Measurements from ENCODE around the gene EDAR.

Gene EDAR

DNA sequence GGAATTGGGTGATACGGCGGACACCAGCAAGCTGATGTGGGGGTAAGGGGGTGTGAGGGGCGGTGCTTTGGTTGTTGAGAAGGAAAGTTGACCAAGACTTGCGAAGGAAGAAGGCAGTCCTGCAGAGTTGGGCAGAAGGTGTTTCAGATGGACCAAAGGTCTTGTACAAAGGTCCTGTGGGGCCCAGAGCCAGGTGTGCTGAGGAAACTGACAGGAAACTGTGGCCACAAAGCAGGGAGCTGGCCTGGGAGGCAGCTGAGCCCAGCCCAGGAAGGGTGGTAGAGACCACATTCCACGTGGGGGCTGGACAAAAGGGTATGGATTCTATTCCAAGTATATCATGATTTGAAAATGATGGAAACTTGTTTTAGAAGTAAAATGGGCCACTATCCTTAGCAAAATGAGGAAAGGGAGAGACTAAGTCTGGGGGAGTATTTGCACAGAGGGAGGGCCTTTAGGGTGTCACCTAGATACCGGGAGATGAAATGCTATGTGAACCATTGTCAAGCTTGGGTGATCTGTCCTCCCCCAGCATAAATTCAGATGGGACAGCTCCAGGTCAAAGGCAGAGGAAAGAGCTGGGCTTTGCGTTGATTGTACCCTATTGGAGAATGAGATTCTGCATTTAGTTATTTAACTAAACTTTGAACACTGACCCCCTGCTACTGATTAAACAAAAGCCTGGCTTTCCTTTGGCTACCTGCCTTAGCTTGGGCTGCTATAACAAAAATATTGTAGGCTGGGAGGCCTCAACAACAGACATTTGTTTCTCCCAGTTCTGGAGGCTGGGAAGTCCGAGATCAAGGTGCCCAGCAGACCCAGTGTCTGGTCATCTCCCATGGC, 4.3 kb upstream of the EDAR start:
- TF ChIP-seq ZNF384 (IDR thresholded peaks at IDR 0.05) (no peak), SP1 (IDR thresholded peaks at IDR 0.05) (no peak), BHLHE40 (IDR thresholded peaks at IDR 0.05; ENCODE audit: borderline replicate concordance) (no peak), FOXA1 (IDR thresholded peaks at IDR 0.05) (no peak), ELF4 (IDR thresholded peaks at IDR 0.05) (no peak), FOXM1 (IDR thresholded peaks at IDR 0.05; ENCODE audit: borderline replicate concordance) (no peak), HDGF (IDR thresholded peaks at IDR 0.05; ENCODE audit: borderline replicate concordance) (no peak), TARDBP (IDR thresholded peaks at IDR 0.05) (no peak), NFRKB (IDR thresholded peaks at IDR 0.05) (no peak)
- TF ChIP-seq, protein P1, sequence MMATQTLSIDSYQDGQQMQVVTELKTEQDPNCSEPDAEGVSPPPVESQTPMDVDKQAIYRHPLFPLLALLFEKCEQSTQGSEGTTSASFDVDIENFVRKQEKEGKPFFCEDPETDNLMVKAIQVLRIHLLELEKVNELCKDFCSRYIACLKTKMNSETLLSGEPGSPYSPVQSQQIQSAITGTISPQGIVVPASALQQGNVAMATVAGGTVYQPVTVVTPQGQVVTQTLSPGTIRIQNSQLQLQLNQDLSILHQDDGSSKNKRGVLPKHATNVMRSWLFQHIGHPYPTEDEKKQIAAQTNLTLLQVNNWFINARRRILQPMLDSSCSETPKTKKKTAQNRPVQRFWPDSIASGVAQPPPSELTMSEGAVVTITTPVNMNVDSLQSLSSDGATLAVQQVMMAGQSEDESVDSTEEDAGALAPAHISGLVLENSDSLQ (IDR thresholded peaks at IDR 0.05), result no peak
- CTCF ChIA-PET, result interaction anchor here (0.6 to 1.1 kb wide), 2 partner anchors 8 to 66 kb away, joined by 3 read pairs; no protein-coding TSS in a partner anchor
- DNase-seq (ENCODE audit: extremely low spot score), result no peak
- POLR2A ChIA-PET, result interaction anchor here (0.9 kb wide), 1 partner anchor 66 kb away, joined by 3 read pairs; no protein-coding TSS in a partner anchor

DNA sequence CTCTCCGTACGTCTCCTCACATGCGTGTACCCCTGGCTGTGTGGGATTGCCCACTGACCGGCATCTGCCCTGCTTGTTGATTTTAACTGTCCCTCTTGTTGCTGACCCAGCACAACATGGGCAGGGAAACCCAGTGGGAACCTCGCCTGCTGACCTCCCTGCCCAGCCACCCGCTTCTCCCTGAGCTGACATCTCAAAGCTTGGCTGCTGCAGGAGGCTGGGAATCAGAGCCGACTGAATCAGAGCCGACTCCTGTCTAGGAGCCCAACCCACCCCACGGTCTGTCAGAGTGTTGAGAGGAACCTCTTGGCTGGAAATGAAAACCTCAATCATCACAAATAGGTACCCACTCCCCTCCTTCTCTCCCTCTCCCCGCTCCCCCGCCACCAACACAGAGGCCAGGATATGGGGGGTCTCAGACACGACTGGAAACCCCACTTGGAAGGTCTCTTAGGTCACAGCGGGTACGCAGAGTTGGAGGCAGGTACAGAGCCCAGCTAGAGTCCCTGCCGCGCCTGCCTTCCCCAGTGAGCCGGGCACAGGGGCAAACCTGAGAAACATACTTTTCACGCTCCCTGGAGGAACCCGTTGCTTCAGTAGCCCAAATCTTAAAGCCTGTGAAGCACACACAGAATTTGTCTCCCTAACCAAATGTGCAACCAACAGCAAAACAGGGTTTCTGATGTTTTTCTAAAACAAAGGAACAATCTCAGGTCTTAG, 784 bp downstream of the EDAR start:
- ChIA-PET CTCF (interaction anchor here (0.8 to 1.9 kb wide), 3 partner anchors 13 to 70 kb away, joined by 3 to 6 read pairs (median 4); no protein-coding TSS in a partner anchor), POLR2A (no interaction called here)
- no peak for DNase-seq (ENCODE audit: extremely low spot score)
- TF ChIP-seq CTBP1 (IDR thresholded peaks at IDR 0.05; ENCODE audit: borderline replicate concordance) (no peak), ZNF384 (IDR thresholded peaks at IDR 0.05) (no peak), LEF1 (IDR thresholded peaks at IDR 0.05; ENCODE audit: borderline replicate concordance) (no peak), ELF4 (IDR thresholded peaks at IDR 0.05) (no peak), HDGF (IDR thresholded peaks at IDR 0.05; ENCODE audit: borderline replicate concordance) (no peak), TARDBP (IDR thresholded peaks at IDR 0.05) (no peak), BHLHE40 (IDR thresholded peaks at IDR 0.05; ENCODE audit: borderline replicate concordance) (no peak), SP1 (IDR thresholded peaks at IDR 0.05) (no peak), FOXK2 (IDR thresholded peaks at IDR 0.05) (no peak), ARNT (IDR thresholded peaks at IDR 0.05) (no peak), L3MBTL2 (conservative IDR thresholded peaks at IDR 0.05) (no peak), SUZ12 (IDR thresholded peaks at IDR 0.05) (no peak), NFRKB (IDR thresholded peaks at IDR 0.05) (no peak), FOXM1 (IDR thresholded peaks at IDR 0.05; ENCODE audit: borderline replicate concordance) (no peak), FOXA1 (IDR thresholded peaks at IDR 0.05) (no peak)
- TF ChIP-seq, protein P1 (IDR thresholded peaks at IDR 0.05), result no peak

DNA sequence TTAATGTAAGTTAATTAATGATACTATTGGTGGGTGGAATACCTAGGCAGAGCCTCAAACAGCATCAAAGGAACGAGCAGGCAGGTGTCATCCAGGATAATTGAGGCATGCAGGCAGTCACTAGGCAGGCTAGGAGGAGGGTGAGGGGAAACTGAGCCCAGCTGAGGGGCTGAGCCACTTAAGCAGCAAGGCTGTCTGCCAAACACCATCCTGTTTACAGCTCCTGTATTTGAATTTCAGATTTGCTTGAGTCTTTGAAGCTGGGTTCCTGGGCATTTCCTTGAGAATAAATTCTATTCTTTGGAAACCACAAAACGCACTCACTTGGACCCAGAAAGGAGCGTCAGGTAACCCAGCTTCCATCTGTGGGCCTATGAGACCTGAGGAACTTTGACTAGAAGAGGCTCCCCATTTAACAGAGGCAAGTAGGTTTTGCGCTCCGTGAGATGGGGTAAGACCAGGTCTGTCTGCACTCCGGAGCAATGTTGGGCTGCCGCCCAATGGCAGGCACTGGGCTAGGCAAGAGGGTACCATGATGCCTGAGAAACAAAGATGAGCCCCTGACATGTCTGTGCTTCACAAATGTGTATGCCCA, 2.0 kb downstream of the EDAR start:
- TF ChIP-seq L3MBTL2 (conservative IDR thresholded peaks at IDR 0.05) (no peak), ARNT (IDR thresholded peaks at IDR 0.05) (no peak), TARDBP (IDR thresholded peaks at IDR 0.05) (no peak), BHLHE40 (IDR thresholded peaks at IDR 0.05; ENCODE audit: borderline replicate concordance) (no peak), FOXK2 (IDR thresholded peaks at IDR 0.05) (no peak), HDGF (IDR thresholded peaks at IDR 0.05; ENCODE audit: borderline replicate concordance) (no peak), SUZ12 (IDR thresholded peaks at IDR 0.05) (no peak), CTBP1 (IDR thresholded peaks at IDR 0.05; ENCODE audit: borderline replicate concordance) (no peak), SP1 (IDR thresholded peaks at IDR 0.05) (no peak), NFRKB (IDR thresholded peaks at IDR 0.05) (no peak), LEF1 (IDR thresholded peaks at IDR 0.05; ENCODE audit: borderline replicate concordance) (no peak), ELF4 (IDR thresholded peaks at IDR 0.05) (no peak), FOXA1 (IDR thresholded peaks at IDR 0.05) (no peak), ZNF384 (IDR thresholded peaks at IDR 0.05) (no peak), FOXM1 (IDR thresholded peaks at IDR 0.05; ENCODE audit: borderline replicate concordance) (no peak)
- TF ChIP-seq, protein P1 (IDR thresholded peaks at IDR 0.05), result no peak
- CTCF ChIA-PET, result interaction anchor here (2.5 kb wide), 1 partner anchor 18 kb away, joined by 6 read pairs; no protein-coding TSS in a partner anchor
- DNase-seq (ENCODE audit: extremely low spot score), result no peak
- POLR2A ChIA-PET, result no interaction called here

DNA sequence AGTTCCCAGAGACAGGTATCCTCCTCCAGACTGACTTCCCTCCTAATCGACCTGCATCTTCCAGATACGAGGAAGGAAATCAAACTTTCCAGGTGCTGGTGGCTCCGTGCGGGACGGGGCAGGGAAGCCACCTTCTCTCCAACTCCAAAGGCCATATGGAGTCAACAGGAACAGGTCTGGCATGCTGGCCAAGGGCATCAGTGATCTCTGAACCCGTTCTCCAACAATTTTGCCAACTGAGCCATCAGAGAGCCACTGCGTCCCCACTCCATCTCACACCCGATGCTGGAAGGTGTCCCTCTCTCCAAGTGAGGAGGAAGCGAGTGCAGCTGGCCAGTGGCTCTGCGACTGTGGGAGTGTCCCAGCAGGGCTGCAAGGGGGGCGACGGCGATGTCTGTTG, 5.4 kb downstream of the EDAR start:
- no peak for DNase-seq (ENCODE audit: extremely low spot score)
- no peak for TF ChIP-seq ZNF384 (IDR thresholded peaks at IDR 0.05)
- no peak for TF ChIP-seq SUZ12 (IDR thresholded peaks at IDR 0.05)
- no peak for TF ChIP-seq FOXA1 (IDR thresholded peaks at IDR 0.05)
- no peak for TF ChIP-seq SP1 (IDR thresholded peaks at IDR 0.05)
- no peak for TF ChIP-seq NFRKB (IDR thresholded peaks at IDR 0.05)
- TF ChIP-seq FOXM1 (IDR thresholded peaks at IDR 0.05; ENCODE audit: borderline replicate concordance), result no peak
- no peak for TF ChIP-seq TARDBP (IDR thresholded peaks at IDR 0.05)
- TF ChIP-seq LEF1 (IDR thresholded peaks at IDR 0.05; ENCODE audit: borderline replicate concordance), result no peak
- TF ChIP-seq ARNT (IDR thresholded peaks at IDR 0.05), result no peak
- no peak for TF ChIP-seq ELF4 (IDR thresholded peaks at IDR 0.05)
- CTCF ChIA-PET, result no interaction called here
- POLR2A ChIA-PET, result no interaction called here

DNA sequence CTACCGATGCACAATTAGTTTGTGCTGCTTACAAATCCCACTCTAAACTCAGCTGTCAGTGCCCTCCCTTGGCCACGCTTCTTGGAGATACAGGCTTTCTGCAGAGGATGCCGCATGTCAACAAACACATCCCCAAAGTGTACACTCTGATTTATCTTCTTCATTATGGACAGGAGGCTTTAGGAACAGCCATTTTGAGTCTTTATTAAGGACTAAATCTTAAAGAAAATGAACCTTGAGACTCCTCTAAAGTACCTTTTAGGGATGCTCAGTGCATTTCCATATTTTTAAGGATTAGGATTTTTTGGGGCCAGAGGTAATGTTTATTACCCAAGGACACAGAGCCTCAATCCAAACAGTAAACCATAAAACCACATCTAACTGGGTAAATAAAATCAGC, 6.0 kb downstream of the EDAR start:
- no peak for TF ChIP-seq ZNF384 (IDR thresholded peaks at IDR 0.05)
- no peak for TF ChIP-seq ELF4 (IDR thresholded peaks at IDR 0.05)
- no peak for TF ChIP-seq BHLHE40 (IDR thresholded peaks at IDR 0.05; ENCODE audit: borderline replicate concordance)
- no peak for TF ChIP-seq SUZ12 (IDR thresholded peaks at IDR 0.05)
- no peak for TF ChIP-seq ARNT (IDR thresholded peaks at IDR 0.05)
- no peak for TF ChIP-seq CTBP1 (IDR thresholded peaks at IDR 0.05; ENCODE audit: borderline replicate concordance)
- no peak for TF ChIP-seq TARDBP (IDR thresholded peaks at IDR 0.05)
- CTCF ChIA-PET, result no interaction called here
- POLR2A ChIA-PET, result no interaction called here
- DNase-seq (ENCODE audit: extremely low spot score), result no peak
